ENCODE measurements around the gene EPB41L3.

EPB41L3 gene

DNA sequence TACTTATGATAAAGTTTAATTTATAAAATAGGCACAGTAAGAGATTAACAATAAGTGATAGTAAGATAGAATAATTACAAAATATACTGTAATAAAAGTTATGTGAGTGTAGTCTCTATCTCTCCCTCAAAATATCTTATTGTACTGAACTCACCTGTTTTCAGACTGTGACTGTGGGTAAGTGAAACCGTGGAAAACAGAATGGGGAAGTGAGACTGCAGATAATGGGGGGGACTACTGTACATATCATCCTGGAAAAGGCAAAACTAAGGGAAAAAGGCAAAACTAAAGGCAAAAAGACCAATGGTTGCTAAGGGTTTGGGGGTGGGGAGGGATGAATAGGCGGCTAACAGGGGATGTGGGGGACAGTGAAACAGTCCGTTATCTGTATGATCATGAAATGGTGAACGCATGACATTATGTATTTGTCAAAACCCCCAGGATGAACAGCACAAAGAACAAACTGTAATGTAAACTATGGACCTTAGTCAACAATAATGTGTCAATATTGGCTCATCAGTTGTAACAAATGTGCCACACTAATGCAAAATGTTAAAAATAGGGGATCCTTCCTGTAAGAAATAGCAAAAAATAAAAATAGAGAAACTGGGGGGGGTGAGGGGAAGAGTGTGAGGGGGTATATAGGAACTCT, 93.8 kb downstream of the EPB41L3 start:
- no peak for DNase-seq

DNA sequence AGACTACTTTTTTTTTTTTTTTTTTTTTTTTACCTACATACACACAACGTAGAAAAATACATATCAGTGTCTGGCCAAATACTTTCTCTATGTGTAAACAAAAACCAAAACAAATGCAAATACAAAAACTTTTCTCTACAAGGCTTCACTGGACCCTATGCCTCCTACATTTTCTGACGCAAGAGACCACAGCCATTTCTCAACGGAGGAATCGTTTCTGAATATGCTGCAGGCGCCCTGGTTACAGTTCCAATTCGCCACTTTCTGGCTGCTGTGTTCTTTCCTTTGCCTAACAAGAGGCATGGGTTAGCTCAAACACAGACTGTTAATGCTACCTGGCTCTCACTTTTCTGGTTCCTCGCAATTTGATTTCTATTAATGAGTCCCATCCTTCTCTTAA, 96.4 kb downstream of the EPB41L3 start:
- no peak for DNase-seq

DNA sequence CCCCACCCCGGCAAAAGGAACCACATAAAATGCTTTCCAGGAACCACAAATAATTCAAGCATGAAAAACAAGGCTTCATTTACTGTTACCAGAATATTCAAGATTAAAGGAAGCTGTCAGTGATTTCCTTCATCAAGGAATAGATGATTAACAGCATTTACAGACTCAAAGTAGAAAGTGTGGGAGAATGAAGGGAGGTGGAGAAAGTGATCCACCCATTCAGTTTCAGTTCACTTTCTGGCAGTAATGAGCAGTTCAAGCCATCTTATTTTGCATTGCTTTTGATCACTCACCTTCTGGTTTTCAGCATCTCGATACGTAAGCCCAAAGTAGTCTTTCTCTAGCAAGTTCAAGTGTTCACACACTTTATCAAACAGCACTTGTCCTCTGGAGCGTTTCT, 99.0 kb downstream of the EPB41L3 start:
- no peak for DNase-seq

DNA sequence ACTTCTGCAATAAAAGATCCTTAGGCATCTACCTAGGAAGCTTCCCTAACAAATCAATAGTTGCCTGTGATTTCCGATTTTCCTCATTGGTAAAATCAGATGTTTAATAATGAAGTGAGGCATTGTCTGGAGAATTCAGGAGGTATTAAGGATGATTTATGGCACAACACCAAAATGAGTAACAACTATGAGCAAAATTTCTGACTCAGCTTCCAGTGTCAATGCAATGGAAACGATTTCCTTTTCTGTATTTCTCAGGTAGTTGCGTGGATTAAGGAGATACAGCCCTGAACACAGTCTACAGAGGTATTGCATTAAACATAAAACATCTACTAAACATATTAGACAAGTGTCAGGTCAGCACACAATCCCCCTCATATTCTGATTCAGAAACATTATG, 99.5 kb downstream of the EPB41L3 start:
- no peak for DNase-seq

DNA sequence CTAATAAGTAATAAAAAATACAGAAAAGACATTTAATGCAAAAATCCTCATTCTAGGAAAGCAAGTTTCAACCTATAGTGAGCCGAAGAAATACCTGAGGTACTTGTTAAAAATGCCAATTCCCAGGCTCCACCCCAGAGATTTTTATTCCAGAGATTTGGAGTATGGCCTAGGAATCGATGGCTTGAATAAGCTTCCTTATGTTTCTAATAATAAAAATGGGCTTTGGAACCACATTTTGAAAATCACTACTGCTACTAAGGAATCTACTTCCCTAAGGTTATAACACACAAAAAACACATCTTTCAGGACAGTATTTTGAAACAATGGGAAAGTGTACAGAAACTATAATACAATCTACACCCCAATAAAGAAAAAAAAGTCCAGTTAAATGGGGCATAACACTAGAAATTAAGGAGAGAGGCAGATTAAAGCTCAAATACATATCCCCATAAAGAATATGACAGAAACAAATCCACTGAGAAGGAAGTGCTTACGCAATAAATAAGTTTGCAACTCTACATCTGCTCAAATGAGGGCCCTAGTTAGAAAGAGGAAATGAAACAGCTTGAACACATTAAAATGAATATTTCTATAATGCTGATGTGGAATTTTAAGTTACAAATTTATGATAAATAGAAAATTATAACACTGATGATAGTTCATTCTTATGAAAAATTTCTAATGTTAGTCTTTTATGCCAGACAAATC, 103.7 kb downstream of the EPB41L3 start:
- no peak for DNase-seq

DNA sequence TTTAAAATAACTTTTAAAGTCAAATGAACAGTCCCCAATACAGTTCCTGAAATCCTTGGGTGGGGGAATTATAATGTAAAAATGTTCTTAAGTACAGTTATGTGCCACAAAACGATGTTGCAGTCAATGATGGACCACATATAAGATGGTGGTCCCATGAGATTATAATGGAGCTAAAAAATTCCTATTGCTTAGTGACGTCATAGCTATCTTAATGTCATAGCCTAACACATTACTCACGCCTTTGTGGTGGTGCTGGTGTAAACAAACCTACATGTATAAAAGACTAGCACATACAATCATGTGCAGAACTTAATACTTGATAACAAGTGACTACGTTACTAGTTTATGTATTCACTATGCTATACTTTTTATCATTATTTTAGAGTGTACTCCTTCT, 109.4 kb downstream of the EPB41L3 start:
- DNase-seq: no peak

DNA sequence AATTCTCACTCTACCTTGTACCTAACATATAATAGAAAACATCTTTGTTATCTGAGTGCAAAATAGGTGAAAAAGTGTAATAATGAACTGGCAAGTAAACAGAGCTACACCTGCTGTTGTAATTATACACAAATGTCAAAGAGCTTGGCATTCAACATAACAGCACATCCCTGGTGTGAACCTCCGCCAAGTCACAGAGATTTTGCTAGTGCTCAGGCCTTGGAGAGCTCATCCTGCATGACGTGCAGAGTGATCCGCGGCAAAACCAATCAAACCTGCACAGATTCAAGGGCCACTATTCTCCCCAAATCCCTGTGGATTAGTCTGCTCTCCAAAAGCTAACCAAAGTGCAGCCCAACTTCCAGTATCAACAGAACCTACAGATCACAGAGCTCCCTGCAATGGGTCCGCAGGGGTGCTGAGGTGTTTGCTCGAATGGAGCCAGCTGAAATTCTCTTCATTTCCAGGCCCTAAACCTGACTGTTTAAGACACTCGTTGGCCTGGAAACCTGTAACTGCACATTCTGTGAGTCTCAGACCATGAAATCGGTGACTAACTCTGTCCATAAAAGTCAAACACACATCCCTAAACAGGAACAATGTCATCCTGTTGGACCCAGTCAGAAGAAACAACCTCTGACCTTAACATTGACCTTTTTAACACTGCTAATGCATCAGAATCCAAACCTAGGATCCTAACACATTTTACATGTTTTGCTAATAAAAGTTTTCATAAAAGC, 111.8 kb downstream of the EPB41L3 start:
- DNase-seq: no peak

DNA sequence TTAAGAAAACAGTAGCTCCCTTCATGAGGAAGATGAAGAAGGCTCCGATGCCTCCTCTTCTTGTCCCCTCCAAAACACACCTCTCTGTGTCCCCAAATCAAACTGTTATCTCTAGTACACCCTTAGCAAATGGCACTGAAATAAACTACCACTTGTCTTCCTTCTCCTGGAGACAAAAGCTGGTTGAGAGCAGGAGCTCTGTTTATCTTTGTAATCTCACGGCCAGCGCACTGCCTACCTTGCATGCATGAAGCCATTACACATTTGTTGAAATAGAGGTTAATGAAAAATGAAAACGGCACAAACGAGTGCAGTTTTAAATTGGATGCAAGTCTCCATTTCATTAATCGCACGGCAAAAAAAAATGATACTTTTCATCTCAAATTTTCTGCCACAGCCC, 113.7 kb downstream of the EPB41L3 start:
- no peak for DNase-seq

DNA sequence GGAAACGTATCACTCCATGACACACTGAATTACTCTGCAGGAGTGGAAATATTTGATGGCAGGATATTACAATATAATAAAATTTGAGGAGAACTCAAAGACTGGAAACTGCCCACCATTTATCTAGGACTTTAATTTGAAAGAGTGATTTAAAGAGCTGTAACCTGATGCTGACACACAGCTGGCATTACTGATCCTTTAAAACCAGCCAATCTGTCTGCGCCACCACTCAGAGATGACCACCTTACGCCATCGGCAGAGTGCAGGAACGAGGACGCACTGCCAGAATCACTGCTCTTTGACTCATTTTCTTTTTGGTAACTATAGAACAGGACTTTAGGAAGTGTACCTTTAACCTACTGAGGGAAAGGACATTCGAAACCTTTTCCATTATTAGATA, 114.1 kb downstream of the EPB41L3 start:
- DNase-seq: no peak

DNA sequence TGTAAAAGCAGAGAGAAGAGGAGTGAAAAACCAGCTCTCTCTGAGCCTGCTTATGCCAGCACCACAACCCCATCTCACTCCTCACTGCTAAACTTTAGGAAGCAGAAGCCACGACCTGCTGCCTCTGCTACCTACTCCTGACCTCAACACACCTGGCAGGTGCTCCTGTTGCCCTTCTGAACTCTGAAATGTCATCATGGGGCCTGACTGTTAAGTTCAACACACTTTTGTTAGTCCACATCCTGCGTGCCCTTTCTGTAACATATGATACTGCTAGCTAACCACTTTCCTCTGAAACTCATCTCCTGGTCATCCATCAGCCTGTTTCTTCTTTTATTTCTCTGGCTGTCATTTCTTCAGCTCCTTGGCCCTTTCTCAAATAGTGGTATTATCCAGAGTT, 118.1 kb downstream of the EPB41L3 start:
- no peak for DNase-seq

DNA sequence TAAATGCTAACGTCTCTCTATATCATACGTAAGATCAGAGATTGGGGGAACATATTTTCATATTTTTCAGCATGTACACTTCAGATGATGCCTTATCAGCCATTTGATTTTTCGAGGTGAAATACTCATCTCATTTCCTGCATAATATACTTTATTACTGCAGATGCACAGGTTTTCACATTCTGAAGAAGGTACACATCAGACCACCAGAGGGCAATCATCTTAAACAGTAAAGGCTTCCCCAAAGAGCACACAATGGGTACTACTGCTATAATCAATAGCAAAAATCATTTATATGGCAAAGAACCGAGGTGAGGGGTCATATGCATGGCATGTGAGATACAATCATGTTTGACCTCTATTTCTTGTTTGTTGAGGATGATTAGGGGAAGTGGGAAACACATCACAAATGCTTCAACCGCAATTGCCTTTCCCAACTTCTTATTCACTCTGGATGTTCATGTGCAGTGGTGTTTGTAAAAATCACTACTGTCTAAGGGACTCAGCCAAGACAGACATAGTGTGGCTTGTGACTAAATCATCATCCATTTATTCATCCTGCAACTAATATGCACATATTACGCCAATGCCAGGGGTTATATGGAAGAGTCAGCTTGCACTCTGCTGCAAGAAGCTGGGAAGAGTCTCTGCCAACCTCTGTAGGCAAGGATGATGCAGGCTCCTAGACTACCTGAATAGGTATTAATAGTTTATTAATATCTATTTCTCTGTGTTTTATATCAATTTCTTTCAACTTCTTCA, 118.7 kb downstream of the EPB41L3 start:
- DNase-seq: no peak

DNA sequence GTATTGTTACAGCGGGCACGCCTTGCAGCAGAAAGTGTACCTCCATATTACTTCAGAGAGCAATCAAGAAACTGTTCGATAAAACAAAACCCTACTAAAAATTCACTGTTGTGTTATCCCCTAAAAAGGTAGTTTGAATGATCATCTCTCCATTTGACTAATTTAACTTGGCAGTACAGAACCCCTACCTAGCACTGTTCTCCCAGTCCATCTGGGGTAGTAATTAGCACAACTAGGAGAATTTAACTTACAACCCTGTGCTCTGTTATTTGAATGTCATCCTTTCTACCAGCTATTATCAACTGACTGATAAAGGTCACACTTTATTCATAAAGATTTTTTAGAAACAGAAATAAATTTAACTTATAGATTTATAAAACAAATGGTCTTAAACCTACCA, 121.2 kb downstream of the EPB41L3 start:
- DNase-seq: no peak

DNA sequence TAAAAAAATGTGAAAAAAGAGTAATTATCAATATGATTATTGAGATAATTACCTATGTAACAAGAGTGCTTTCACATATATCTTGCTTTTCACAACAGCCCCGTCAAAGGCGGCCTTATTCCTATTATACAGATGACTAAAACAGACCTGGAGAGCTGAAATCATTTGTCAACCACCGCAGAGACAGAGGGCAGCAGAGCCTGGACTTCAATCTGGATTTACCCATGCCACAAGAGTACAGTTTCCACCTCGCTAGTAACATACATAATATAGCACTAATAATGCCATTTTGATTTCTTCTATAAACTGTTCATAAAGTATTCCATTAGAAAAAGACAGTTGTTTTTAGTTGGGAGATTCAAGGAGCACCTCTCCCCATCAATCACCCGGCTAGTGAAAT, 121.8 kb downstream of the EPB41L3 start:
- no peak for DNase-seq

DNA sequence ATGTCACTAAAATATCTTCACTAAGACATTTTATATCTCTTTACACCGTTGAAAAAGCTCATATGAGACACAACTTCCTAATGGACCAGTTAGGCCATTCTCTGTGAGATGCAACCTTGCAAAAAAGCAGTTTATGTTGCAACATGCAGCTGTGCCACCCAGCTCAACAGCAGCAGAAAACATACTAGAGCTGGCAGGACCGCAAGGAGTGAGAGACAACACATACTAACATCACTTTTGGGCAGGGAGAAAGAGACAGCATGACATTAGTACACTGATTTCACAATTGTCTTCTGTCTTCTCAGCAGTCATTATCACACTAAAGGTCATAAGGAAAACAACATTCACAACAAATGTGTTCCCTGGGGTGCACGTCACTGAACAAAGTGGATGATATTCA, 122.9 kb downstream of the EPB41L3 start:
- no peak for DNase-seq

DNA sequence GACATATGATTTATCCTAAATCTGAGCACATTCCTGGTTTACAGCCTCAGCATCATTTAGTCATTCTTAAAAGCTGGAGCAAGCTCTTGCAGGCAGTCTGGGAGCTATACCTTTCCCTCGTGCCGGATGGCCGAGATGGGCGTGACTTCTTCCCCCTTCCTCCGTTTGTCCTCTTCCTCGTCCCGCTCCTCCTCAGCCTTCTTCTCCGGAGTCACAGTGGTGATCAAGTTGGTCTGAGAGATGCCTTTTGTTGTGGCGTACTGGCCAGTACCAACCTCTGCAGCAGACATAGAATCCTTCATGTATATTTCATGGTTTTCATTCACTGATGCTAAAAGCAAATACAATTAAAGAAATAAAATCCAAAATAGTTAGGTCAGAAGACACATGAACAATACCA, 124.2 kb downstream of the EPB41L3 start:
- DNase-seq: no peak

DNA sequence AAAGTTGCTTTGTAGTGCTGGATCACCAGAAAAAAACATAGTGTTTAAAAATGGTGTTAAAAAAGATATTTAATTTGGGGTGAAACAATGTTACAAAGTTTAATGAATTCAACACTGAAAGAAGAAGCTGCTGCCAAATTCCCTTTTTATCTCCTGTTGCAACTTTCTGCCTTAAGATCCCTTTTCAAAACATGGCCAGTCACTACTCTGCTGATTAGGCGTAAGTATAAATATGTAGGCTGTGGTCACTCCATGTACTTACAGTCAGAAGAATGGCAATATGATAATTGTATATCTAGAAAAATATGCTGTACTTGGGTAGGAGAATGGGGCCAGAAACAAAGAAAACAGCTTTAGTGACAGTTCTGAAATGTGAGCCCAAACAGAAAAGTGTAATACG, 124.8 kb downstream of the EPB41L3 start:
- DNase-seq: no peak

DNA sequence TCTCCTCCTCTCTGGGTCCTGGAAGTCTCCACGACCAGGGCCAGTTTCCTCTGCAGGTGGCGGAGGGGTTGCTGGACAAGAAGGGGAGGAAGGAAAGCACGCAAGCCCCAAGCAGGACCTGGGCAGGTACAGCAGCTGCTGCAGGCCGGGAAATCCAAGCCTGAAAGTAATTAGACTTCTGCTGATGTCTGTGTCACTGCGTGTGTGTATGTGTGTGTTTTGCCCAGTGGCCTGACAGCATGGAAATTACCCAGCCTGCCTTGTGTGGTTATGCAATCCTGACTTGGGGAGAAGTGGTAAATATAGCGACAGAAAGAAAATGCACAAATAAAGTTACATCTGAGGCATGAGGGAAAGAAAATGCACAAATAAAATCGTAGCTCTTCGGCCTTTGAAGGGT, 126.5 kb downstream of the EPB41L3 start:
- DNase-seq: no peak

DNA sequence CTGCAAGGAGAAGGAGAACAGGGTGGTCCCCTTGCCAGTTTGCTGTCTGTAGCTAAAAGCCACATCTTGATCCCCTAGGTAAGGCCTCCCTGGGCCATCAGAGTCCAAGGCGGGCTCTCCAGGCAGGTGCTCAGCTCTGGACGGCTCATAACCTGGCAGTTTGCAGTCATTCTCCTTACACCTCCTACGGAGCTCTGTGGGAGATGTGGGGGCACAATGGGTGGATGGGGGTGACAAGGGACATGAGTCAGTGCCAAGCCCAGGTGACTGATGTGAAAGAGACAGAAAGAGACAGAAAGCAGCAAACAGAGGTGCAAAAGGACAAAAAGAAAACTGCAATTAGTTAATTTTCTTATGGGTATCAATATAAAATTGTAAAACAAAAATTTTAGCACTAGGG, 127.7 kb downstream of the EPB41L3 start:
- DNase-seq: no peak

DNA sequence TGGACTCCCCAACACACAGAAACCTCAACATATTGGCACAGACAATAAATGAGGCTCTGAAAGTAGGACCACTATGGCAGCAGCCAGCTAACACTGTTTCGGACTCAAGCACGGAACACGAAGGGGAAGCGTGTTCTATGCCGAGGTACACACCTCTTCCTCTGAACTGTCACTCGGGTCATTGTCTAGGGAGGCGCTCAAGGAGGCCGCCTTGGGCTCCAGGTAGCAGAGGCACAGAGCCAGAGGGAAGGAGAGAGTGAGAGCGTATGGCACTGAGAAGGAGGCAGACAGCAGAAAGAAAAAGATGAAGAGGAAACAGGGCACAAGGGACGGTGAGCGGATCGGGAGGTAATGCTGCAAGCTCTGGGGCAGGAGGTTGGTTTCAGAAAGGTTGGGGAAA, 128.1 kb downstream of the EPB41L3 start:
- no peak for DNase-seq

DNA sequence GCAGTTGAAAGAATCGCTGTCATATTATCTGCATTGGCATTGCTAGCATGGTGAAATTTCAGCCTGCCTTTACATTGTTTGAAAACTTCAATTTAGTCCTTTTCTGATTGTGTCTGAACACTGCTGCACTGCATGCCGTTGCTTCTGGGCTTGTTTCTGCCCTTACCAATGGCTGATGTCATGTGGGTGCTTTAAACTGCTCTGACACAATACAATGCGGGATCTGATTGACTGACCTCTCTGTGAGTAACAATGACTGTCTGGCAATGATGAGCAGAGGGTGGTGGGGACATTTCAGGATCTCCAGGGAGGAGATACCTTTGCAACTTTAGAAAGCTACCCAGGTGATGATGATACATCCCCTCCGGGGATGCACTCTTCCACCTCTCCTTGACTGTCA, 128.8 kb downstream of the EPB41L3 start:
- DNase-seq: no peak

DNA sequence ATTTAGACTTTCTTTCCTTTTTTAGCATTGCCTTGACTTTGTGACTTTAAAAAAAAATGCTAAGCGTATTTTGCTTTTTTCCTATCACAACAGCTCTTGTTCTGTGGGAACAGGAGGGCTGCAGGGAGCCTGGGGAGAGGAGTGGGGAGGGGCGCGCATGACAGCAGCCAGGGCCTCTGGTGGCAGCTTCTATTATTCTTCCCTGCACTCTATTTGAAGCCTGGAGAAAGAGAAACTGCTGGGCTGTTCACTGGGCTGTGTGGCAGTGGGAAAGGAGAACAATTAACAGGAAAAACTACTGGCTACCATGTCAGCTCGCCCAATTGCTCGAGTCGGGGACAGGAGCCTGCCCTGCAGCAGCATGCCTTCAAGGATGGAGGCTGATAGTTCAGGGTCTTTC, 129.3 kb downstream of the EPB41L3 start:
- no peak for DNase-seq

DNA sequence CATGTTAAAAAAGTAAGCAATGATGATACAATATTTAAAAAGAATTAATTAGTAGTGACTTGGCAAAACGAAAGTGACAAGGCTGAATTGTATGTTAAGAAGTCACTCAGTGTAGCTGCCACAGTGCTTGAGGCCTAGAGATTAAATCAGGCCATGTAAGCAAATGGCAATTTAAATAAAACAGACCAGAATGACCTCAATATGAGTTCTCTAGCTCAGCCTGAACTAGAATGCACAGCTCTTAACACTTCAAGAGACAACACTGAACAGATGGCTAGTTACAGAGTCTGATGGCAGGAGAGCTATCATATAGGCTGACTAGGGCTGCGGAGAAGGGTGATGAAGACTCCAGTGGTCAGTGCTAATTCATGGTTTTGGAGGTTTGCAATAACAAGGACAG, 130.3 kb downstream of the EPB41L3 start:
- no peak for DNase-seq

DNA sequence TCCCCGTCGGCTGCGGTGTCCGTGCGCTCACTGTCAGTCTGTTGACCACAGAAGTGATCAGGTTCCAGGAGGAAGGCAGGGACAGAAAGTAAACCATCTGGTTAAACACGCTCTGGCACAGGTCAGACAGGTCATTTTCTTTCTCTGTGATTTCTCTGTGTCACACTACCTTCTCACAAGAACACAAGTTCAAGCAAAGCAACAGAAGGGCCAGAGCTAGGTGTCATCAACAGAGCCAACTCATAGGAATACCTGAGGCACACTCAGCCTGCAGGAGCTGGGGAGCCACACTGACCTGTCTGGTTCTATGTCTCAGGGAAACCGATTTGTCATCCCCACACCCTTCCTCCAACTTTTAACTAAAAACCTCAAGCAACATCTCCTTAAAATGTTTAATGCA, 133.2 kb downstream of the EPB41L3 start:
- DNase-seq: no peak

DNA sequence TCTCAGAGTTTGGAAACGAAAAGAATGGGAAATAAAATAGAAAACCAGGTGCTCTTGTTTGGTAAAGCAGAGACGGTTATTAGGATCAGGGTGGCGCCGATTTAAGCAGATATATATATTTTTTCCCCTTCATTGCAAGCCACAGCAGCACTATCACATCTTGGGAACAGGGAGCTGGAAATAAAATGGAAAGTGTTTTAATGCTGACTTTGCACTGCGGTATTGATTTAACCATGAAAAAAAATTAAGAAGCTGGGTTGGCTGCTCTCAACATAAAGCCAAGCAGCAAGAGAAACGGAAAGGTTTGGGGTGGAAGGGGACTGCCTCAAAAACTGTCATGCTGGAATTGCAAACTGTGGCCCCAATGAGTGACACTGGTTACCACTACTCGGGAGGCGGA, 145.5 kb downstream of the EPB41L3 start:
- DNase-seq: no peak

All from activated naive CD4-positive, alpha-beta T cell treated with Interleukin-2 at 50 U/mL for 16 hours (primary cell).